Gastrocnemius medialis (tissue), 4 donors: Measurements from ENCODE around the gene PRDM16. TPM values are rescaled to one million over a fixed set of nuclear protein-coding genes. Genes with fewer than 3 reads are reported as not detected.

ENCODE experiments used
- ATAC-seq, 2 donors: fragments of 150-250 bp; one replicate each; pipeline ENCODE4 v1.9.1; 2016
- DNase-seq, 2 donors: peaks; one replicate each; pipeline ENCODE4 v3.0.0-alpha.2; 2019
- H3K27ac ChIP-seq, 4 donors: fragments of 200-600 bp; sonication (generic); 1 replicate in 1 of 4; 2 replicates in 3 of 4; pipeline ENCODE4 v1.5.1; 2016 to 2018; ENCODE audit warnings: mild to moderate bottlenecking in 2 of 4, moderate library complexity in 1 of 4
- H3K27me3 ChIP-seq, 3 donors: fragments of 200-600 bp; sonication (generic) in 2 of 3; 1 replicate in 1 of 3; 2 replicates in 2 of 3; pipeline versions ENCODE4 v1.5.1 to v1.6.0; 2016 to 2019; ENCODE audit warnings: mild to moderate bottlenecking in 1 of 3, moderate library complexity in 1 of 3
- H3K36me3 ChIP-seq, 2 donors: fragments of 200-600 bp; sonication (generic) in 1 of 2; one replicate each; pipeline ENCODE4 v1.5.1; 2017 to 2018
- H3K4me1 ChIP-seq, 2 donors: fragments of 200-600 bp; sonication (generic) in 1 of 2; one replicate each; pipeline ENCODE4 v1.5.1; 2016 to 2017; ENCODE audit warnings: mild to moderate bottlenecking in 2 of 2
- H3K4me3 ChIP-seq, 4 donors: fragments of 200-600 bp; sonication (generic) in 3 of 4; 1 replicate in 1 of 4; 2 replicates in 3 of 4; pipeline ENCODE4 v1.5.1; 2016 to 2019; ENCODE audit warnings: mild to moderate bottlenecking in 2 of 4
- H3K9me3 ChIP-seq, 3 donors: fragments of 200-600 bp; sonication (generic) in 2 of 3; 1 replicate in 1 of 3; 2 replicates in 2 of 3; pipeline ENCODE4 v1.5.1; 2016 to 2019
- CTCF ChIP-seq, 5 experiments: fragments of 450-650 bp in 3 of 5; fragments of 200-600 bp in 2 of 5; sonication (generic) in 2 of 5; IDR thresholded peaks in 4 of 5; conservative IDR thresholded peaks in 1 of 5; 1 replicate in 4 of 5; 2 replicates in 1 of 5; pipeline ENCODE4 v1.5.1; 2016 to 2019; ENCODE audit warnings: antibody characterized with exemption in 5 of 5, mild to moderate bottlenecking in 3 of 5, moderate library complexity in 3 of 5
- POLR2A ChIP-seq, 2 donors: fragments of 450-650 bp; IDR thresholded peaks; one replicate each; pipeline ENCODE4 v1.6.1; 2017; ENCODE audit warnings: antibody characterized with exemption in 2 of 2, mild to moderate bottlenecking in 2 of 2, moderate library complexity in 2 of 2
- in situ Hi-C, 4 donors: fragments of 200-750 bp; cut with MboI; loops; one replicate each; pipeline versions ENCODE4 v1.15.0 to v1.8.0; 2017; ENCODE audit warnings: low sequenced_read_pairs in 4 of 4
- intact Hi-C: fragments of 100-400 bp; cut with DNase I; formaldehyde crosslinking; loops from one replicate; pipeline ENCODE4 v1.15.1; 2023; ENCODE audit warnings: low total_unique reads
- total RNA-seq, 4 donors: library from RNA; depleted of rRNA; stranded (reverse); fragments of >200 nt; gene quantifications; one replicate each; pipeline versions ENCODE4 v1.1.0 to v1.2.3, GENCODE V29; 2016

The PRDM16 gene
- total RNA-seq, 4 donors from 2014 or later: 0.03 to 0.19 (median 0.17) TPM

GRCh38 chr1:3067671-3068563, 1.1 kb upstream of the PRDM16 start:
- in situ Hi-C loops: no loop called here
- H3K27me3 ChIP-seq: peaks cover 77 to 88% (median 82%) of the 10 kb centered on the region in 3 donors
- no peaks in the 10 kb centered on the region for H3K9me3 ChIP-seq
- peak overlapping the region; percentile 13 to 48 (median 35) for H3K4me3 ChIP-seq
- intact Hi-C loops: no loop called here
- ATAC-seq (no peak), DNase-seq (no peak)
- no peak overlapping the region for H3K27ac ChIP-seq
- no peaks in the 10 kb centered on the region for H3K36me3 ChIP-seq
- TF ChIP-seq POLR2A (IDR thresholded peaks at IDR 0.05) (no peak), CTCF (IDR thresholded peaks at IDR 0.05 in 4 of 5, conservative IDR thresholded peaks at IDR 0.05 in 1 of 5) (no peak)
- peaks cover 4 to 15% of the 10 kb centered on the region in 2 donors for H3K4me1 ChIP-seq

- H3K9me3 ChIP-seq: no peaks in the 10 kb centered on the region
- in situ Hi-C loops (no loop called here), intact Hi-C loops (loop anchor here (1.0 kb wide), 1 partner anchor 215 kb away; no protein-coding TSS in a partner anchor)
- H3K27me3 ChIP-seq: peaks cover 76 to 88% (median 80%) of the 10 kb centered on the region in 3 donors
- H3K27ac ChIP-seq: peak overlapping the region in 1 of 4 donors; percentile 43
- ATAC-seq: peak in 1 of 2 donors; percentile 55
- DNase-seq: no peak
- H3K4me3 ChIP-seq: peak overlapping the region; percentile 49 to 63 (median 59)
- no peaks in the 10 kb centered on the region for H3K36me3 ChIP-seq
- H3K4me1 ChIP-seq: peaks cover 0 to 11% of the 10 kb centered on the region in 2 donors
- TF ChIP-seq POLR2A (IDR thresholded peaks at IDR 0.05) (no peak), CTCF (IDR thresholded peaks at IDR 0.05 in 4 of 5, conservative IDR thresholded peaks at IDR 0.05 in 1 of 5) (no peak)
These were observed 697 bp downstream of the PRDM16 start for GRCh38 chr1:3069491-3070308.

GRCh38 chr1:3070309-3070643, 1.3 kb downstream of the PRDM16 start:
- Histone ChIP-seq H3K27ac (no peak overlapping the region), H3K36me3 (no peaks in the 10 kb centered on the region), H3K4me3 (peak overlapping the region in 3 of 4 donors; percentile 25 to 57 (median 35)), H3K4me1 (peaks cover 0 to 11% of the 10 kb centered on the region in 2 donors), H3K9me3 (no peaks in the 10 kb centered on the region), H3K27me3 (peaks cover 74 to 86% (median 76%) of the 10 kb centered on the region in 3 donors)
- DNase-seq: no peak
- TF ChIP-seq CTCF (IDR thresholded peaks at IDR 0.05 in 4 of 5, conservative IDR thresholded peaks at IDR 0.05 in 1 of 5) (no peak), POLR2A (IDR thresholded peaks at IDR 0.05) (no peak)
- intact Hi-C loops: no loop called here
- in situ Hi-C loops: no loop called here
- no peak for ATAC-seq

GRCh38 chr1:3070644-3071564, 1.9 kb downstream of the PRDM16 start:
- TF ChIP-seq POLR2A (IDR thresholded peaks at IDR 0.05) (no peak), CTCF (IDR thresholded peaks at IDR 0.05 in 4 of 5, conservative IDR thresholded peaks at IDR 0.05 in 1 of 5) (no peak)
- Histone ChIP-seq H3K36me3 (no peaks in the 10 kb centered on the region), H3K27ac (no peak overlapping the region), H3K4me3 (peak overlapping the region; percentile 25 to 57 (median 34)), H3K9me3 (no peaks in the 10 kb centered on the region), H3K27me3 (peaks cover 70 to 79% (median 73%) of the 10 kb centered on the region in 3 donors), H3K4me1 (peaks cover 0 to 11% of the 10 kb centered on the region in 2 donors)
- ATAC-seq (no peak), DNase-seq (no peak)
- intact Hi-C loops (no loop called here), in situ Hi-C loops (no loop called here)
